ENCODE data around the gene XPNPEP2.

XPNPEP2 gene

GRCh38 chrX:129768586-129769466 lies 30.0 kb downstream of the XPNPEP2 start:
- no peak for TF ChIP-seq TEAD4 (IDR thresholded peaks at IDR 0.05)
- no peak for TF ChIP-seq EP300 (IDR thresholded peaks at IDR 0.05; ENCODE audit: borderline replicate concordance)
- TF ChIP-seq, protein P1, sequence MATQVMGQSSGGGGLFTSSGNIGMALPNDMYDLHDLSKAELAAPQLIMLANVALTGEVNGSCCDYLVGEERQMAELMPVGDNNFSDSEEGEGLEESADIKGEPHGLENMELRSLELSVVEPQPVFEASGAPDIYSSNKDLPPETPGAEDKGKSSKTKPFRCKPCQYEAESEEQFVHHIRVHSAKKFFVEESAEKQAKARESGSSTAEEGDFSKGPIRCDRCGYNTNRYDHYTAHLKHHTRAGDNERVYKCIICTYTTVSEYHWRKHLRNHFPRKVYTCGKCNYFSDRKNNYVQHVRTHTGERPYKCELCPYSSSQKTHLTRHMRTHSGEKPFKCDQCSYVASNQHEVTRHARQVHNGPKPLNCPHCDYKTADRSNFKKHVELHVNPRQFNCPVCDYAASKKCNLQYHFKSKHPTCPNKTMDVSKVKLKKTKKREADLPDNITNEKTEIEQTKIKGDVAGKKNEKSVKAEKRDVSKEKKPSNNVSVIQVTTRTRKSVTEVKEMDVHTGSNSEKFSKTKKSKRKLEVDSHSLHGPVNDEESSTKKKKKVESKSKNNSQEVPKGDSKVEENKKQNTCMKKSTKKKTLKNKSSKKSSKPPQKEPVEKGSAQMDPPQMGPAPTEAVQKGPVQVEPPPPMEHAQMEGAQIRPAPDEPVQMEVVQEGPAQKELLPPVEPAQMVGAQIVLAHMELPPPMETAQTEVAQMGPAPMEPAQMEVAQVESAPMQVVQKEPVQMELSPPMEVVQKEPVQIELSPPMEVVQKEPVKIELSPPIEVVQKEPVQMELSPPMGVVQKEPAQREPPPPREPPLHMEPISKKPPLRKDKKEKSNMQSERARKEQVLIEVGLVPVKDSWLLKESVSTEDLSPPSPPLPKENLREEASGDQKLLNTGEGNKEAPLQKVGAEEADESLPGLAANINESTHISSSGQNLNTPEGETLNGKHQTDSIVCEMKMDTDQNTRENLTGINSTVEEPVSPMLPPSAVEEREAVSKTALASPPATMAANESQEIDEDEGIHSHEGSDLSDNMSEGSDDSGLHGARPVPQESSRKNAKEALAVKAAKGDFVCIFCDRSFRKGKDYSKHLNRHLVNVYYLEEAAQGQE (IDR thresholded peaks at IDR 0.05; ENCODE audit: low read depth): no peak
- no peak for TF ChIP-seq EGR1 (IDR thresholded peaks at IDR 0.05)
- TF ChIP-seq FOXM1 (IDR thresholded peaks at IDR 0.05; ENCODE audit: borderline replicate concordance, low read depth): no peak
- no peak for TF ChIP-seq CREB1 (IDR thresholded peaks at IDR 0.05; ENCODE audit: low read depth)
- no peak for TF ChIP-seq YY1 (IDR thresholded peaks at IDR 0.05; ENCODE audit: low read depth)
- no peak for TF ChIP-seq USF1 (IDR thresholded peaks at IDR 0.05)

DNA sequence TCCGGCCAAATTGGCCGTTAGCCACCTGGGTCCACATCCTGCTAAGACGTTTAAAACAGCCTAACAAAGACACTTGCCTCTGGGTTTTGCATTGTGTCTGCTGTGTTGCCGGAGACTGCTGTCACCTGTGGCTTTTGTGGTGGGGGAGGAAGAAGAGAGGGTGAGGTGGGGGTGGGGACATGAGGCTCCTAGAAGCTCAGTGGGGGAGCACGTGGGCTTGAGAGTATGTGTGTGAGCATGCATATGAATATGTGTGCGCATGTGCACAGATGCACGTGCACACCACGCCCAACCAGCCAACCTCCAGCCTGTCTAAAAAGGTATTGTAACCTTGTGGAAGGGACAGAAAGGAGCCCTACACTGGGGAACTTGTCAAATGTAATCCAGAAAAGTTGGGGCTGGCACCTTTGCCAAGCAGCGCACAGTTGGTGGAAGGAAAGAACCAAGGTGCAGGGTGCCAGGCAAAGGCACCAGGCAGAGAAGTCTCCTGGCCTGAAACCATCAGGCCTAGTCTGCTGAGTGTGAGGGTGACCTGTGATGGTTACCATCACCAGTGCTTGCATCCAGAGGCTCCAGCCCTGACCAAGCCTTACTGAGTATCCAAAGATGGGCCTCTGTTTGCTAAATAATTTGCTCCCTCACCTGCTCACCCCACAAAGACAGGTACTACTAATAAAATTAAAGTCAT lies 30.8 kb downstream of the XPNPEP2 start:
- TF ChIP-seq CEBPB (IDR thresholded peaks at IDR 0.05) (no peak), FOXM1 (IDR thresholded peaks at IDR 0.05; ENCODE audit: borderline replicate concordance, low read depth) (no peak), EP300 (IDR thresholded peaks at IDR 0.05; ENCODE audit: borderline replicate concordance) (no peak), MAX (IDR thresholded peaks at IDR 0.05) (no peak), RAD21 (IDR thresholded peaks at IDR 0.05; ENCODE audit: low read depth) (no peak), USF1 (IDR thresholded peaks at IDR 0.05) (no peak), TCF12 (IDR thresholded peaks at IDR 0.05; ENCODE audit: low read depth) (no peak)
- TF ChIP-seq, protein P1 (IDR thresholded peaks at IDR 0.05; ENCODE audit: low read depth): no peak

GRCh38 chrX:129771266-129771995 lies 32.7 kb downstream of the XPNPEP2 start:
- TF ChIP-seq YY1 (IDR thresholded peaks at IDR 0.05; ENCODE audit: low read depth): no peak
- TF ChIP-seq CEBPB (IDR thresholded peaks at IDR 0.05): no peak
- TF ChIP-seq EP300 (IDR thresholded peaks at IDR 0.05; ENCODE audit: borderline replicate concordance): no peak
- no peak for TF ChIP-seq EGR1 (IDR thresholded peaks at IDR 0.05)
- TF ChIP-seq ZBTB7A (IDR thresholded peaks at IDR 0.05; ENCODE audit: low read depth): no peak
- no peak for TF ChIP-seq USF1 (IDR thresholded peaks at IDR 0.05)
- no peak for TF ChIP-seq CREB1 (IDR thresholded peaks at IDR 0.05; ENCODE audit: low read depth)
- no peak for TF ChIP-seq RAD21 (IDR thresholded peaks at IDR 0.05; ENCODE audit: low read depth)
- TF ChIP-seq MAX (IDR thresholded peaks at IDR 0.05): no peak
- no peak for TF ChIP-seq TEAD4 (IDR thresholded peaks at IDR 0.05)
- TF ChIP-seq TAF1 (IDR thresholded peaks at IDR 0.05; ENCODE audit: low read depth): no peak
- TF ChIP-seq, protein P1 (IDR thresholded peaks at IDR 0.05; ENCODE audit: low read depth): no peak
- no peak for TF ChIP-seq NFIC (IDR thresholded peaks at IDR 0.05)
- no peak for TF ChIP-seq TCF12 (IDR thresholded peaks at IDR 0.05; ENCODE audit: low read depth)
